ENCODE measurements around the gene CAMK2D.

DNA sequence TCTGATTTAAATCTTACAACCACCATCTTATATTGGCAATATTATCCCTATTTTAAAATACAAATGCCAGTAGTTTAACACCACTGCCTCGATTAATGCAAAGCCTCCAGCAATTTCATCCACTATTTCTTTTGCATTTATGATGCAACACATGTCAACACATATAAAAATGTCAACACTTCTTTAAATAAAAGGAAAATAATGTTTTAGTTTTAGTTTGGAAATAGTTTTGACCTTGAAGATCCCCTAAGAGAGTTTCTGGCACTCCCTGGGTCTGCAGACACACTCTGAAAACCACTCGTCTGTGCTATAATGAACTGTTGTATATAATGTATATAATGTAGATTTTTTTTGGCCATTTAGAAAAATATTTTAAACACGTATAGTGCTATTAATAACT is 99.0 kb downstream of the CAMK2D start:
- TF ChIP-seq, protein P1, sequence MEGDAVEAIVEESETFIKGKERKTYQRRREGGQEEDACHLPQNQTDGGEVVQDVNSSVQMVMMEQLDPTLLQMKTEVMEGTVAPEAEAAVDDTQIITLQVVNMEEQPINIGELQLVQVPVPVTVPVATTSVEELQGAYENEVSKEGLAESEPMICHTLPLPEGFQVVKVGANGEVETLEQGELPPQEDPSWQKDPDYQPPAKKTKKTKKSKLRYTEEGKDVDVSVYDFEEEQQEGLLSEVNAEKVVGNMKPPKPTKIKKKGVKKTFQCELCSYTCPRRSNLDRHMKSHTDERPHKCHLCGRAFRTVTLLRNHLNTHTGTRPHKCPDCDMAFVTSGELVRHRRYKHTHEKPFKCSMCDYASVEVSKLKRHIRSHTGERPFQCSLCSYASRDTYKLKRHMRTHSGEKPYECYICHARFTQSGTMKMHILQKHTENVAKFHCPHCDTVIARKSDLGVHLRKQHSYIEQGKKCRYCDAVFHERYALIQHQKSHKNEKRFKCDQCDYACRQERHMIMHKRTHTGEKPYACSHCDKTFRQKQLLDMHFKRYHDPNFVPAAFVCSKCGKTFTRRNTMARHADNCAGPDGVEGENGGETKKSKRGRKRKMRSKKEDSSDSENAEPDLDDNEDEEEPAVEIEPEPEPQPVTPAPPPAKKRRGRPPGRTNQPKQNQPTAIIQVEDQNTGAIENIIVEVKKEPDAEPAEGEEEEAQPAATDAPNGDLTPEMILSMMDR (IDR thresholded peaks at IDR 0.05; ENCODE audit: borderline replicate concordance, extremely low read depth, low read length, poor library complexity, severe bottlenecking) = no peak
- TF ChIP-seq EZH2 (IDR thresholded peaks at IDR 0.05; ENCODE audit: borderline replicate concordance, low read depth, low read length, severe bottlenecking) = no peak

Measured in DND-41 (cell line).